Endothelial cell of umbilical vein (primary cell): Measurements from ENCODE around the gene SATB2. TPM values are rescaled to one million over a fixed set of nuclear protein-coding genes. Genes with fewer than 3 reads are reported as not detected.

Experiments used
- BruUV-seq: library from RNA; stranded (reverse); fragments of 400-500 nt; replicated peaks from 2 replicates; lab custom pipeline; 2021; lab: Mats Ljungman, UMichigan
- CTCF ChIA-PET: fragments of 300-600, 350-600 bp; sonication (Branson Sonifier 250); formaldehyde crosslinking; loops from one replicate; lab custom pipeline; 2021; ENCODE audit warnings: antibody characterized with exemption, inconsistent platforms; lab: Charles Lee
- POLR2A ChIA-PET: fragments of 300-600, 350-600 bp; sonication (Branson Sonifier 250); formaldehyde crosslinking; loops from one replicate; lab custom pipeline; 2021; ENCODE audit warnings: antibody characterized with exemption, inconsistent platforms; lab: Charles Lee
- DNase-seq: peaks from one replicate; pipeline ENCODE4 v3.0.0-alpha.2; 2011; ENCODE audit warnings: low read depth, low spot score
- FAIRE-seq: peaks from 2 replicates; lab custom pipeline; 2011; peaks lifted over from hg19 to GRCh38; lab: Jason Lieb, UNC
- H2AFZ ChIP-seq: 2 replicates; pipeline ENCODE4 v1.6.0; 2012; ENCODE audit warnings: low read depth, low read length, control low read depth, inconsistent platforms
- H3K27ac ChIP-seq: 2 replicates; pipeline ENCODE4 v1.5.1; 2011; ENCODE audit warnings: low read depth, mild to moderate bottlenecking, control low read depth, low read length, moderate library complexity; ENCODE audit not compliant: insufficient read depth
- H3K27me3 ChIP-seq, 2 experiments: 2 replicates each; pipeline versions ENCODE4 v1.6.0 to v1.6.1; 2011; ENCODE audit warnings: low read length in 2 of 2, mixed read lengths in 1 of 2; ENCODE audit not compliant: control insufficient read depth in 2 of 2, insufficient read depth in 2 of 2
- H3K36me3 ChIP-seq, 2 experiments: 2 replicates in 1 of 2; 3 replicates in 1 of 2; pipeline ENCODE4 v1.5.1; 2011; ENCODE audit warnings: low read length in 2 of 2, mild to moderate bottlenecking in 1 of 2, moderate library complexity in 1 of 2; ENCODE audit not compliant: control insufficient read depth in 2 of 2, insufficient read depth in 2 of 2; ENCODE audit errors: extremely low read depth in 1 of 2
- H3K4me1 ChIP-seq: 3 replicates; pipeline ENCODE4 v1.5.1; 2011; ENCODE audit warnings: mild to moderate bottlenecking, low read length; ENCODE audit not compliant: control insufficient read depth, insufficient read depth; ENCODE audit errors: extremely low read depth
- H3K4me2 ChIP-seq: 2 replicates; pipeline ENCODE4 v1.6.1; 2011; ENCODE audit warnings: low read length, control low read depth, mixed read lengths; ENCODE audit not compliant: insufficient read depth
- H3K4me3 ChIP-seq, 3 experiments: fragments of 200-600 bp in 1 of 3; sonication (generic), shearing (Covaris generic) in 1 of 3; replicated peaks in 1 of 3; 2 replicates each; pipeline ENCODE4 v1.5.1; 2011 to 2016; ENCODE audit warnings: control low read depth in 3 of 3, low read length in 3 of 3, mild to moderate bottlenecking in 2 of 3, inconsistent platforms in 1 of 3, low read depth in 1 of 3, moderate library complexity in 1 of 3; ENCODE audit not compliant: insufficient read depth in 1 of 3
- H3K79me2 ChIP-seq: 2 replicates; pipeline ENCODE4 v1.6.0; 2012; ENCODE audit warnings: low read length, inconsistent platforms; ENCODE audit not compliant: control insufficient read depth, insufficient read depth
- H3K9ac ChIP-seq: replicated peaks from 2 replicates; pipeline ENCODE3; 2011; ENCODE audit warnings: low read length, control low read depth; ENCODE audit not compliant: insufficient read depth; ENCODE audit errors: extremely low read depth
- H3K9me1 ChIP-seq: replicated peaks from 3 replicates; pipeline ENCODE4 v1.6.0; 2011; ENCODE audit warnings: mild to moderate bottlenecking, low read length; ENCODE audit not compliant: control insufficient read depth, insufficient read depth; ENCODE audit errors: extremely low read depth
- H3K9me3 ChIP-seq: replicated peaks from 2 replicates; pipeline ENCODE4 v1.5.1; 2012; ENCODE audit warnings: low read length, inconsistent platforms; ENCODE audit not compliant: control insufficient read depth, insufficient read depth
- H4K20me1 ChIP-seq: replicated peaks from 2 replicates; pipeline ENCODE3; 2011; ENCODE audit warnings: mild to moderate bottlenecking, low read length; ENCODE audit not compliant: control insufficient read depth, insufficient read depth; ENCODE audit errors: extremely low read depth
- GATA2 ChIP-seq: IDR thresholded peaks from 2 replicates; pipeline ENCODE4 v1.7.0; 2011; ENCODE audit warnings: low read depth, mild to moderate bottlenecking, moderate library complexity, mixed read lengths, low read length; ENCODE audit not compliant: insufficient read length, insufficient read depth
- POLR2A ChIP-seq: IDR thresholded peaks from 2 replicates; pipeline ENCODE4 v1.6.1; 2012; ENCODE audit warnings: low read depth, mild to moderate bottlenecking, control low read depth, low read length
- POLR2AphosphoS5 ChIP-seq: IDR thresholded peaks from 2 replicates; pipeline ENCODE4 v1.6.1; 2012; ENCODE audit warnings: low read depth, mild to moderate bottlenecking, control low read depth, low read length, moderate library complexity; ENCODE audit not compliant: insufficient read depth
- dilution Hi-C: fragments of 300-500 bp; cut with MboI; formaldehyde crosslinking; loops from one replicate; pipeline ENCODE4 v1.15.0; 2019; ENCODE audit warnings: low sequenced_read_pairs; ENCODE audit not compliant: extremely low pct_ligation_motif_present
- intact Hi-C: fragments of 100-400 bp; cut with micrococcal nuclease; formaldehyde crosslinking; loops from one replicate; pipeline ENCODE4 v1.10.0; 2022
- polyA plus RNA-seq, 4 experiments: library from polyadenylated mRNA; depleted of rRNA in 3 of 4; stranded (reverse) in 3 of 4; unstranded in 1 of 4; fragments of >200 nt; gene quantifications; 2 replicates each; pipeline versions ENCODE4 v1.2.1 to v1.2.3, GENCODE V29; 2011 to 2012; ENCODE audit warnings: missing spikeins in 1 of 4
- total RNA-seq: library from RNA; stranded (reverse); gene quantifications from 2 replicates; pipeline ENCODE4 v1.2.3, GENCODE V29; 2021
- TF ChIP-seq, protein P1 (sequence below), 2 donors: IDR thresholded peaks; 1 replicate in 1 of 2; 2 replicates in 1 of 2; pipeline ENCODE4 v1.5.1; 2011; ENCODE audit warnings: low read length in 2 of 2, mild to moderate bottlenecking in 2 of 2, moderate library complexity in 2 of 2, control low read depth in 1 of 2, inconsistent platforms in 1 of 2, low read depth in 1 of 2; ENCODE audit not compliant: insufficient read depth in 1 of 2; ENCODE audit errors: extremely low read depth in 1 of 2

Gene SATB2
- total and polyA plus RNA-seq, 2 donors (not counting 3 experiments of a cell fraction or from before 2014, with no cell fraction given) = 0.47 to 1.1 TPM

GRCh38 chr2:199316851-199317250 is 140.9 kb downstream of the SATB2 start:
- no peak overlapping the region for H3K4me2 ChIP-seq
- dilution Hi-C loops = no loop called here
- DNase-seq (no peak), FAIRE-seq (no peak)
- TF ChIP-seq POLR2A = no peak
- no peaks in the 10 kb centered on the region for H3K36me3 ChIP-seq
- H2AFZ ChIP-seq = no peak overlapping the region
- no peaks in the 10 kb centered on the region for H3K4me1 ChIP-seq
- no peak overlapping the region for H3K4me3 ChIP-seq
- H3K9me3 ChIP-seq = no peaks in the 10 kb centered on the region
- BruUV-seq = no TSS peak
- ChIA-PET POLR2A (no interaction called here), CTCF (no interaction called here)
- no peaks in the 10 kb centered on the region for H3K27me3 ChIP-seq
- no peak overlapping the region for H3K9ac ChIP-seq
- no peaks in the 10 kb centered on the region for H4K20me1 ChIP-seq
- H3K9me1 ChIP-seq = no peaks in the 10 kb centered on the region
- intact Hi-C loops = no loop called here
- H3K79me2 ChIP-seq = no peaks in the 10 kb centered on the region
- no peak overlapping the region for H3K27ac ChIP-seq

DNA sequence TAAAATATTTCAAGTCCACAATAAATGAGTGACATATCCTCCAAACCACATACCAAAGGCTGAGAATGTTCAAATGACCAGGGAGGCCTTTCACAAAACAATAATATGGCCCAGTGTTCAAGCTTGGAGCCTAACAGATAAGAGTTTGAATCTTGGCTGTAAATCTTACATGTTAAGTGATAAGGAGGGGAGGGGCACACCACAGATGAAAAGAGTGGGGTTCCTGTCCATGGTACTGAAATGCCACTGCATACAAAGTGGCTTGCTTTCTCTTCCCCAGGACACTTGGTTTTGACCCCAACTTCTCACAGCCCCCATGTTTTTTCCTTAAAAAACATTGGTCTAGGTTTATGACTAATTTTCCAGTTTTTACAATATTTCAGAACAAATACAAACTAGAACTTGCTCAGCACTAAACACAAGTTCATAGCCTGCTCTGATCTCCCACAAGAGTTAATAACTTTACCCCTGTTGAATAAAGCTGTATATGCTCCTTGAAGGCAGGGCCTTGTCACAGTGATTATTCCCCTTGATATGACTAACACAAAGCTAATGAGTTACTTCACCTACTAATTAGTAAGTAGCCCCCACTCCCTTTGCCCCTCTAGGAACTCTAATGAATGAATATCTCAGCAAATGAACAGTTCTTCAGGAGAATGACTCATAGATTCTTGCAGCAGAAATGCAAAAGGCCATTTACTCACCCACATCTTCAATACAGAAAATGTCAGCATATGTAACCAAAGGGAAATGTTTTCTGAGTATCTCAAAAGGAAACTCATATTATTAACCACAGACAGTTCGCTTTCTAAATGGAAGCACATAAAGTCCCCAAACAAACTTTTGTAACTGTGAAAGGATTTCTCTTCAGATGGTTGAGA is 142.2 kb downstream of the SATB2 start:
- H3K4me3 ChIP-seq = no peak overlapping the region
- no peak overlapping the region for H3K9ac ChIP-seq
- dilution Hi-C loops = no loop called here
- H2AFZ ChIP-seq = no peak overlapping the region
- POLR2A ChIA-PET = no interaction called here
- H3K27me3 ChIP-seq = no peaks in the 10 kb centered on the region
- FAIRE-seq (no peak), DNase-seq (peak; percentile 7)
- no peaks in the 10 kb centered on the region for H4K20me1 ChIP-seq
- no peak overlapping the region for H3K4me2 ChIP-seq
- intact Hi-C loops = no loop called here
- TF ChIP-seq, protein P1, sequence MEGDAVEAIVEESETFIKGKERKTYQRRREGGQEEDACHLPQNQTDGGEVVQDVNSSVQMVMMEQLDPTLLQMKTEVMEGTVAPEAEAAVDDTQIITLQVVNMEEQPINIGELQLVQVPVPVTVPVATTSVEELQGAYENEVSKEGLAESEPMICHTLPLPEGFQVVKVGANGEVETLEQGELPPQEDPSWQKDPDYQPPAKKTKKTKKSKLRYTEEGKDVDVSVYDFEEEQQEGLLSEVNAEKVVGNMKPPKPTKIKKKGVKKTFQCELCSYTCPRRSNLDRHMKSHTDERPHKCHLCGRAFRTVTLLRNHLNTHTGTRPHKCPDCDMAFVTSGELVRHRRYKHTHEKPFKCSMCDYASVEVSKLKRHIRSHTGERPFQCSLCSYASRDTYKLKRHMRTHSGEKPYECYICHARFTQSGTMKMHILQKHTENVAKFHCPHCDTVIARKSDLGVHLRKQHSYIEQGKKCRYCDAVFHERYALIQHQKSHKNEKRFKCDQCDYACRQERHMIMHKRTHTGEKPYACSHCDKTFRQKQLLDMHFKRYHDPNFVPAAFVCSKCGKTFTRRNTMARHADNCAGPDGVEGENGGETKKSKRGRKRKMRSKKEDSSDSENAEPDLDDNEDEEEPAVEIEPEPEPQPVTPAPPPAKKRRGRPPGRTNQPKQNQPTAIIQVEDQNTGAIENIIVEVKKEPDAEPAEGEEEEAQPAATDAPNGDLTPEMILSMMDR (IDR thresholded peaks at IDR 0.05; ENCODE audit: extremely low read depth in 1 of 2, insufficient read depth in 1 of 2, low read depth in 1 of 2, low read length in 2 of 2) = no peak
- TF ChIP-seq POLR2AphosphoS5 (no peak), GATA2 (no peak)
- CTCF ChIA-PET = no interaction called here
- H3K9me1 ChIP-seq = no peaks in the 10 kb centered on the region
- no peaks in the 10 kb centered on the region for H3K36me3 ChIP-seq
- no peaks in the 10 kb centered on the region for H3K9me3 ChIP-seq
- H3K4me1 ChIP-seq = no peaks in the 10 kb centered on the region
- no peaks in the 10 kb centered on the region for H3K79me2 ChIP-seq
- no peak overlapping the region for H3K27ac ChIP-seq
- BruUV-seq = no TSS peak
